ENCODE results near the gene NBEAL1.
"Not testable (repeated sequence)": the region's sequence is repeated elsewhere in the genome, so short reads cannot be mapped to it uniquely, and the experiment has no call there.

DNA sequence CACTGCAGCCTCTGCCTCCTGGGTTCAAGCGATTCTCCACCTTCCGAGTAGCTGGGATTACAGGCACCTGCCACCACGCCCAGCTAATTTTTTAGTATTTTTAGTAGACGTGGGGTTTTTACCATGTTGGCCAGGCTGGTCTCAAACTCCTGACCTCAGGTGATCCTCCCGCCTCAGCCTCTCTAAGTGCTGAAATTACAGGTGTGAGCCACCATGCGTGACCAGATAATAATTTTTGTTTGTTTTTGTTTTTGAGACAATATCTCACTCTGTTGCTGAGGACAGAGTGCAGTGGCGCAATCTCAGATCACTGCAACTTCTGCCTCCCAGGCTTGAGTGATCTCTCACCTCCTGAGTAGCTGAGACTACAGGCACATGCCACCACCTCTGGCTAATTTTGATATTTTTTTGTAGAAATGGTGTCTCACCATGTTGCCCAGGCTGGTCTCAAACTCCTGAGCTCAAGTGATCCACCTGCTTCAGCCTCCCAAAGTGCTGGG is 100.6 kb downstream of the NBEAL1 start:
- TF ChIP-seq, protein P1, sequence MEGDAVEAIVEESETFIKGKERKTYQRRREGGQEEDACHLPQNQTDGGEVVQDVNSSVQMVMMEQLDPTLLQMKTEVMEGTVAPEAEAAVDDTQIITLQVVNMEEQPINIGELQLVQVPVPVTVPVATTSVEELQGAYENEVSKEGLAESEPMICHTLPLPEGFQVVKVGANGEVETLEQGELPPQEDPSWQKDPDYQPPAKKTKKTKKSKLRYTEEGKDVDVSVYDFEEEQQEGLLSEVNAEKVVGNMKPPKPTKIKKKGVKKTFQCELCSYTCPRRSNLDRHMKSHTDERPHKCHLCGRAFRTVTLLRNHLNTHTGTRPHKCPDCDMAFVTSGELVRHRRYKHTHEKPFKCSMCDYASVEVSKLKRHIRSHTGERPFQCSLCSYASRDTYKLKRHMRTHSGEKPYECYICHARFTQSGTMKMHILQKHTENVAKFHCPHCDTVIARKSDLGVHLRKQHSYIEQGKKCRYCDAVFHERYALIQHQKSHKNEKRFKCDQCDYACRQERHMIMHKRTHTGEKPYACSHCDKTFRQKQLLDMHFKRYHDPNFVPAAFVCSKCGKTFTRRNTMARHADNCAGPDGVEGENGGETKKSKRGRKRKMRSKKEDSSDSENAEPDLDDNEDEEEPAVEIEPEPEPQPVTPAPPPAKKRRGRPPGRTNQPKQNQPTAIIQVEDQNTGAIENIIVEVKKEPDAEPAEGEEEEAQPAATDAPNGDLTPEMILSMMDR (tag by site-specific recombination; IDR thresholded peaks at IDR 0.05), result not testable (repeated sequence)
- not testable (repeated sequence) for TF ChIP-seq ZNF76 (tag by site-specific recombination; IDR thresholded peaks at IDR 0.05; ENCODE audit: borderline replicate concordance, low read depth)
